HG02970 (cell line): Measurements from ENCODE around the gene MRPL21.

Experiments
- ATAC-seq: cut with Tn5 transposase; IDR thresholded peaks from one replicate; pipeline ENCODE4 v1.9.1; 2021; ENCODE audit warnings: mild to moderate bottlenecking, moderate library complexity, moderate number of reproducible peaks; ENCODE audit not compliant: unreplicated experiment, low FRiP score

The MRPL21 gene

GRCh38 chr11:68843703-68844312, 59.8 kb downstream of the MRPL21 start:
- no peak for ATAC-seq

GRCh38 chr11:68843052-68843561, 60.5 kb downstream of the MRPL21 start:
- no peak for ATAC-seq

- ATAC-seq = no peak
Measured at GRCh38 chr11:68842427-68843051, 61.1 kb downstream of the MRPL21 start.

GRCh38 chr11:68841718-68842426, 61.8 kb downstream of the MRPL21 start, which contains the start of gene CPT1A:
TSS of gene CPT1A (minus strand) at chr11:68841916. CDS start at chr11:68815474, 26,442 bp downstream.
- ATAC-seq = no peak
